ENCODE results near the gene HDLBP.

HDLBP gene

GRCh38 chr2:241255542-241256167 is 59.8 kb downstream of the HDLBP start:
- no peak overlapping the region for H3K4me3 ChIP-seq (ENCODE audit: low read length in 2 of 2)
- DNase-seq (ENCODE audit: low spot score): no peak
- H3K14ac ChIP-seq (ENCODE audit: low read length): no peak overlapping the region
- no peak overlapping the region for H2BK15ac ChIP-seq (ENCODE audit: low read length)
- WGBS, 2 donors (ENCODE audit: extremely low coverage in 2 of 2, insufficient read length in 2 of 2, insufficient replicate concordance in 1 of 2): no CpG with 5 or more reads among the region's 13 CpGs
- peaks cover 2% of the 10 kb centered on the region for H3K79me1 ChIP-seq (ENCODE audit: low read depth, low read length)
- no peak overlapping the region for H3K18ac ChIP-seq (ENCODE audit: low read length)
- no peaks in the 10 kb centered on the region for H3K4me1 ChIP-seq (ENCODE audit: control insufficient read depth in 2 of 2, insufficient read depth in 1 of 2, low read depth in 1 of 2, low read length in 2 of 2)
- H3K9me3 ChIP-seq (replicated peaks in 1 of 2; ENCODE audit: control insufficient read depth in 2 of 2, insufficient read depth in 1 of 2, low read depth in 1 of 2, low read length in 2 of 2): no peaks in the 10 kb centered on the region
- H3K4me2 ChIP-seq (ENCODE audit: insufficient read depth, low read length, poor library complexity, severe bottlenecking): no peak overlapping the region
- no peak overlapping the region for H2AK5ac ChIP-seq (ENCODE audit: low read depth, low read length)
- H4K91ac ChIP-seq (ENCODE audit: low read depth, low read length, poor library complexity): no peak overlapping the region
- no peak overlapping the region for H4K8ac ChIP-seq (ENCODE audit: low read depth, low read length)
- H2BK12ac ChIP-seq (ENCODE audit: low read length): no peak overlapping the region
- H3K9ac ChIP-seq (ENCODE audit: low read depth, low read length, poor library complexity): no peak overlapping the region
- H2BK120ac ChIP-seq (ENCODE audit: low read depth, low read length): no peak overlapping the region
- no peak overlapping the region for H2AFZ ChIP-seq (ENCODE audit: low read length)
- H3K36me3 ChIP-seq (replicated peaks in 1 of 2; ENCODE audit: control insufficient read depth in 2 of 2, insufficient read depth in 2 of 2, low read length in 2 of 2): peaks cover 59 to 97% of the 10 kb centered on the region in 2 donors
- no peak overlapping the region for H3K27ac ChIP-seq (replicated peaks; ENCODE audit: low read length)
- no peaks in the 10 kb centered on the region for H3K27me3 ChIP-seq (ENCODE audit: control insufficient read depth in 3 of 3, insufficient read depth in 3 of 3, low read depth in 1 of 3, low read length in 3 of 3)
- no peak overlapping the region for H3K23ac ChIP-seq (ENCODE audit: low read depth, low read length, poor library complexity)
- H3K4ac ChIP-seq (ENCODE audit: low read length): no peak overlapping the region
- no peak overlapping the region for H2BK5ac ChIP-seq (ENCODE audit: low read length)

- Histone ChIP-seq H3K4me1 (ENCODE audit: control insufficient read depth in 2 of 2, insufficient read depth in 1 of 2, low read depth in 1 of 2, low read length in 2 of 2) (no peaks in the 10 kb centered on the region), H2AFZ (ENCODE audit: low read length) (no peak overlapping the region), H2AK5ac (ENCODE audit: low read depth, low read length) (no peak overlapping the region), H3K4me3 (ENCODE audit: low read length in 2 of 2) (no peak overlapping the region), H3K27ac (replicated peaks; ENCODE audit: low read length) (no peak overlapping the region), H3K79me1 (ENCODE audit: low read depth, low read length) (no peaks in the 10 kb centered on the region), H4K91ac (ENCODE audit: low read depth, low read length, poor library complexity) (no peak overlapping the region), H3K23ac (ENCODE audit: low read depth, low read length, poor library complexity) (no peak overlapping the region), H3K36me3 (replicated peaks in 1 of 2; ENCODE audit: control insufficient read depth in 2 of 2, insufficient read depth in 2 of 2, low read length in 2 of 2) (peaks cover 60 to 98% of the 10 kb centered on the region in 2 donors), H2BK15ac (ENCODE audit: low read length) (no peak overlapping the region), H3K14ac (ENCODE audit: low read length) (no peak overlapping the region), H3K18ac (ENCODE audit: low read length) (no peak overlapping the region), H3K9ac (ENCODE audit: low read depth, low read length, poor library complexity) (no peak overlapping the region), H3K27me3 (ENCODE audit: control insufficient read depth in 3 of 3, insufficient read depth in 3 of 3, low read depth in 1 of 3, low read length in 3 of 3) (no peaks in the 10 kb centered on the region), H3K4ac (ENCODE audit: low read length) (no peak overlapping the region), H3K4me2 (ENCODE audit: insufficient read depth, low read length, poor library complexity, severe bottlenecking) (no peak overlapping the region), H2BK12ac (ENCODE audit: low read length) (no peak overlapping the region), H3K9me3 (replicated peaks in 1 of 2; ENCODE audit: control insufficient read depth in 2 of 2, insufficient read depth in 1 of 2, low read depth in 1 of 2, low read length in 2 of 2) (no peaks in the 10 kb centered on the region), H2BK5ac (ENCODE audit: low read length) (no peak overlapping the region), H4K8ac (ENCODE audit: low read depth, low read length) (no peak overlapping the region), H2BK120ac (ENCODE audit: low read depth, low read length) (no peak overlapping the region)
- no peak for DNase-seq (ENCODE audit: low spot score)
- no CpG with 5 or more reads among the region's 10 CpGs for WGBS, 2 donors (ENCODE audit: extremely low coverage in 2 of 2, insufficient read length in 2 of 2, insufficient replicate concordance in 1 of 2)
Measured at GRCh38 chr2:241254904-241255351, 60.5 kb downstream of the HDLBP start.

DNA sequence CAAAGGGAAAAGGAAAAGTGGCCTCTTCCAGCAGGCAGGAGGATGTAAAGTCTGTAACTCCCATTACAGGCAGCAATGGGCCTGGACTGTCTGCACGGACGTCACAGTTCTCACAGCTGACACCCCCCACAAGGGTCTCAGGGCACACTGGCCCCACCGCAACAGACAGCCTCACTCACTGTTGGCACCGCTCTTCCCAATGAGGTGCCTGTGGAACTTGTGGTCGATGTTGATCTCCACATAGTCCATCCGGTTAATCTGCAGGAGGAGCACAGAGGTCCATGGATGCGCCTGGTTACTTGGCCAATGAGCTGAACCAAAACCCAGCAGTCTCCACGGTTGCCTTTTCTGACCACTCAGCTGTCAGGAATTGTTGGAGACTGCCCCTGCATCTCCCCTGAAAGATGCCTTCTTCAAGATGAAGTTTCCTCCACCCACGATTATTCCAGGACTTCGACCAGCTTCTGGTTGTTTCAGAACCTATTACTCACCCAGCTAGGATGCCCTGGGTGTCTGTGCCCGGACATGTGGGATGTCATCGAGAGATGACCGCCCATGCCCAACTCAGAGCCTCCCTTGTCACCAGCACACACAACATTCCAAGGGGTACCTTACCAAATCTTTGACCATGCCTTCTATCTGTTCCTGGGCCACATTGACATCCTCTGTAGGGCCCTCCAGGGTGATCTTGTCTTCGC is 62.5 kb downstream of the HDLBP start:
- Histone ChIP-seq H3K14ac (ENCODE audit: low read length) (no peak overlapping the region), H3K18ac (ENCODE audit: low read length) (no peak overlapping the region), H3K9me3 (replicated peaks in 1 of 2; ENCODE audit: control insufficient read depth in 2 of 2, insufficient read depth in 1 of 2, low read depth in 1 of 2, low read length in 2 of 2) (no peaks in the 10 kb centered on the region), H4K8ac (ENCODE audit: low read depth, low read length) (no peak overlapping the region), H4K91ac (ENCODE audit: low read depth, low read length, poor library complexity) (no peak overlapping the region), H3K79me1 (ENCODE audit: low read depth, low read length) (no peaks in the 10 kb centered on the region), H3K4ac (ENCODE audit: low read length) (no peak overlapping the region), H3K27ac (replicated peaks; ENCODE audit: low read length) (no peak overlapping the region), H3K4me2 (ENCODE audit: insufficient read depth, low read length, poor library complexity, severe bottlenecking) (no peak overlapping the region), H2AK5ac (ENCODE audit: low read depth, low read length) (no peak overlapping the region), H2BK15ac (ENCODE audit: low read length) (no peak overlapping the region), H3K36me3 (replicated peaks in 1 of 2; ENCODE audit: control insufficient read depth in 2 of 2, insufficient read depth in 2 of 2, low read length in 2 of 2) (peaks cover 74 to 99% of the 10 kb centered on the region in 2 donors), H3K4me1 (ENCODE audit: control insufficient read depth in 2 of 2, insufficient read depth in 1 of 2, low read depth in 1 of 2, low read length in 2 of 2) (no peaks in the 10 kb centered on the region), H2BK5ac (ENCODE audit: low read length) (no peak overlapping the region), H3K4me3 (ENCODE audit: low read length in 2 of 2) (no peak overlapping the region), H3K23ac (ENCODE audit: low read depth, low read length, poor library complexity) (no peak overlapping the region), H2BK120ac (ENCODE audit: low read depth, low read length) (no peak overlapping the region), H3K27me3 (ENCODE audit: control insufficient read depth in 3 of 3, insufficient read depth in 3 of 3, low read depth in 1 of 3, low read length in 3 of 3) (no peaks in the 10 kb centered on the region), H2BK12ac (ENCODE audit: low read length) (no peak overlapping the region), H3K9ac (ENCODE audit: low read depth, low read length, poor library complexity) (peak overlapping the region; percentile 8), H2AFZ (ENCODE audit: low read length) (no peak overlapping the region)
- no CpG with 5 or more reads among the region's 14 CpGs for WGBS, 2 donors (ENCODE audit: extremely low coverage in 2 of 2, insufficient read length in 2 of 2, insufficient replicate concordance in 1 of 2)
- DNase-seq (ENCODE audit: low spot score): no peak

DNA sequence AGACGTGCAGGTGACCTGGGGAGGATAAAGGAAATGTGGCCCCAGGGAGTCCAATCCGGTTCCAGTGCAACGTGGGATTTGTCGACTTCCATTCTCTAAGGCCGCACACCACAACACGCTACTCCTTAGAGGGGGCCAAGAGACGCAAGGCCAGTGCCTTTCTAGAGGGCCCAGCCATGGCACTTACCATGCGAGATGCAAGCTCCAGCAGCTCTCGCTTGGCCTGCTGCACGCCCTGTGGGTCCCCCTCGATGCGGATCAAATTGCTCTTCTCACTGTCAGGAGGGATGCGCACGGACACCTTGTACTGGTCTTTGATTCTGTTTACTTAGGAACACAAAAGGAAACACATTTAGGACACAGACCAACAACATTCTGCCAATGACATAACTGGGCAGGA is 65.8 kb downstream of the HDLBP start:
- Histone ChIP-seq H4K8ac (ENCODE audit: low read depth, low read length) (no peak overlapping the region), H3K4ac (ENCODE audit: low read length) (no peak overlapping the region), H2BK120ac (ENCODE audit: low read depth, low read length) (no peak overlapping the region), H2BK5ac (ENCODE audit: low read length) (peak overlapping the region; percentile 28), H2BK12ac (ENCODE audit: low read length) (no peak overlapping the region), H3K18ac (ENCODE audit: low read length) (no peak overlapping the region), H3K9me3 (replicated peaks in 1 of 2; ENCODE audit: control insufficient read depth in 2 of 2, insufficient read depth in 1 of 2, low read depth in 1 of 2, low read length in 2 of 2) (no peaks in the 10 kb centered on the region), H3K14ac (ENCODE audit: low read length) (no peak overlapping the region), H3K4me3 (ENCODE audit: low read length in 2 of 2) (no peak overlapping the region), H3K9ac (ENCODE audit: low read depth, low read length, poor library complexity) (peak overlapping the region; percentile 47), H3K4me2 (ENCODE audit: insufficient read depth, low read length, poor library complexity, severe bottlenecking) (no peak overlapping the region), H4K91ac (ENCODE audit: low read depth, low read length, poor library complexity) (no peak overlapping the region), H2BK15ac (ENCODE audit: low read length) (no peak overlapping the region), H3K27ac (replicated peaks; ENCODE audit: low read length) (no peak overlapping the region), H3K27me3 (ENCODE audit: control insufficient read depth in 3 of 3, insufficient read depth in 3 of 3, low read depth in 1 of 3, low read length in 3 of 3) (no peaks in the 10 kb centered on the region), H3K79me1 (ENCODE audit: low read depth, low read length) (no peaks in the 10 kb centered on the region), H3K4me1 (ENCODE audit: control insufficient read depth in 2 of 2, insufficient read depth in 1 of 2, low read depth in 1 of 2, low read length in 2 of 2) (no peaks in the 10 kb centered on the region), H2AFZ (ENCODE audit: low read length) (no peak overlapping the region), H3K36me3 (replicated peaks in 1 of 2; ENCODE audit: control insufficient read depth in 2 of 2, insufficient read depth in 2 of 2, low read length in 2 of 2) (peaks cover 72 to 99% of the 10 kb centered on the region in 2 donors), H3K23ac (ENCODE audit: low read depth, low read length, poor library complexity) (no peak overlapping the region), H2AK5ac (ENCODE audit: low read depth, low read length) (no peak overlapping the region)
- no CpG with 5 or more reads among the region's 14 CpGs for WGBS, 2 donors (ENCODE audit: extremely low coverage in 2 of 2, insufficient read length in 2 of 2, insufficient replicate concordance in 1 of 2)
- DNase-seq (ENCODE audit: low spot score): no peak
